Neural progenitor cell (in vitro differentiated cells): ENCODE results near the gene SPINK1.

Experiments
- EZH2 ChIP-seq: fragments of 200-600 bp; sonication (generic); IDR thresholded peaks from 2 replicates; pipeline ENCODE4 v1.6.1; 2017; ENCODE audit warnings: antibody characterized with exemption, mild to moderate bottlenecking, moderate library complexity
- TF ChIP-seq, protein P1 (sequence below): fragments of 200-600 bp; sonication (generic); IDR thresholded peaks from 2 replicates; pipeline ENCODE4 v1.5.1; 2017; ENCODE audit warnings: antibody characterized with exemption, mild to moderate bottlenecking

- TF ChIP-seq, protein P1, sequence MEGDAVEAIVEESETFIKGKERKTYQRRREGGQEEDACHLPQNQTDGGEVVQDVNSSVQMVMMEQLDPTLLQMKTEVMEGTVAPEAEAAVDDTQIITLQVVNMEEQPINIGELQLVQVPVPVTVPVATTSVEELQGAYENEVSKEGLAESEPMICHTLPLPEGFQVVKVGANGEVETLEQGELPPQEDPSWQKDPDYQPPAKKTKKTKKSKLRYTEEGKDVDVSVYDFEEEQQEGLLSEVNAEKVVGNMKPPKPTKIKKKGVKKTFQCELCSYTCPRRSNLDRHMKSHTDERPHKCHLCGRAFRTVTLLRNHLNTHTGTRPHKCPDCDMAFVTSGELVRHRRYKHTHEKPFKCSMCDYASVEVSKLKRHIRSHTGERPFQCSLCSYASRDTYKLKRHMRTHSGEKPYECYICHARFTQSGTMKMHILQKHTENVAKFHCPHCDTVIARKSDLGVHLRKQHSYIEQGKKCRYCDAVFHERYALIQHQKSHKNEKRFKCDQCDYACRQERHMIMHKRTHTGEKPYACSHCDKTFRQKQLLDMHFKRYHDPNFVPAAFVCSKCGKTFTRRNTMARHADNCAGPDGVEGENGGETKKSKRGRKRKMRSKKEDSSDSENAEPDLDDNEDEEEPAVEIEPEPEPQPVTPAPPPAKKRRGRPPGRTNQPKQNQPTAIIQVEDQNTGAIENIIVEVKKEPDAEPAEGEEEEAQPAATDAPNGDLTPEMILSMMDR: no peak
- no peak for TF ChIP-seq EZH2
These were observed 22.9 kb upstream of the SPINK1 start for GRCh38 chr5:147854331-147854730.
